ENCODE results near the gene ANKRD13A. TPM values are rescaled to one million over a fixed set of nuclear protein-coding genes. Genes with fewer than 3 reads are reported as not detected.
"Not testable (repeated sequence)": the region's sequence is repeated elsewhere in the genome, so short reads cannot be mapped to it uniquely, and the experiment has no call there.

ANKRD13A gene
- total RNA-seq, 1 donor from 2014 or later, result 53.3 TPM

GRCh38 chr12:110067531-110067930, 68.3 kb downstream of the ANKRD13A start:
- Mint-ChIP-seq H3K4me3 (ENCODE audit: low read depth) (no peak overlapping the region), H3K27me3 (ENCODE audit: low read depth) (no peaks in the 10 kb centered on the region), H3K27ac (no peak overlapping the region), H3K4me1 (ENCODE audit: low read depth) (peaks cover 38% of the 10 kb centered on the region), H3K9me3 (no peaks in the 10 kb centered on the region), H3K36me3 (ENCODE audit: low read depth) (peaks cover 52% of the 10 kb centered on the region)
- intact Hi-C loops (cut with micrococcal nuclease), result loop anchor here (10.0 kb wide), 1 partner anchor 507 kb away; no protein-coding TSS in a partner anchor
- DNase-seq (ENCODE audit: low spot score), result no peak

- intact Hi-C loops (cut with micrococcal nuclease), result loop anchor here (10.0 kb wide), 1 partner anchor 507 kb away; no protein-coding TSS in a partner anchor
- not testable (repeated sequence) for H3K4me3 Mint-ChIP-seq (ENCODE audit: low read depth); H3K27me3 Mint-ChIP-seq (ENCODE audit: low read depth); H3K9me3 Mint-ChIP-seq; DNase-seq (ENCODE audit: low spot score)
- Mint-ChIP-seq H3K36me3 (ENCODE audit: low read depth) (peaks cover 55% of the 10 kb centered on the region), H3K4me1 (ENCODE audit: low read depth) (peaks cover 40% of the 10 kb centered on the region), H3K27ac (peak overlapping the region; percentile 20)
These were observed 68.9 kb downstream of the ANKRD13A start for GRCh38 chr12:110068115-110068514.

DNA sequence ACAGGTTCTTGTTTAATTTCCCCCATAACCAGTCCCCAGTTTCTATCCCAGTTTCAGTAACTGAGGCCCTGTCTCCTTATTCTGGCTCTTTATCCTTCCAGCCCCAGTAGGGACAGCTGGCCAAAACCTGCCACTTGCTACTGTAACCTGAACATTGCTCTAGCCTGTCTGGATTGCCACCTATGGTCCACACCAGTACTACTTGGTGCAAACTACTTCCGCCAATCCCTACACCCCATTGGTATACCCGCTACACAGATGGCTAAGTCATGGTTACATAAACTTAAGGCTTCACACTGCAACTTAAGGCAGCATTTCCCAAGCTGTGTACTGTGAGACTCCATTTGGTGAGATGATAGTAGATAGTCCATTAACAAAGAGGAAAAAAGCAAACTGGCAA, 69.4 kb downstream of the ANKRD13A start:
- DNase-seq (ENCODE audit: low spot score), result no peak
- intact Hi-C loops (cut with micrococcal nuclease), result loop anchor here (10.0 kb wide), 1 partner anchor 506 kb away; no protein-coding TSS in a partner anchor
- Mint-ChIP-seq H3K36me3 (ENCODE audit: low read depth) (peaks cover 58% of the 10 kb centered on the region), H3K27ac (peak overlapping the region; percentile 20), H3K9me3 (no peaks in the 10 kb centered on the region), H3K4me1 (ENCODE audit: low read depth) (peaks cover 46% of the 10 kb centered on the region), H3K27me3 (ENCODE audit: low read depth) (no peaks in the 10 kb centered on the region), H3K4me3 (ENCODE audit: low read depth) (no peak overlapping the region)

DNA sequence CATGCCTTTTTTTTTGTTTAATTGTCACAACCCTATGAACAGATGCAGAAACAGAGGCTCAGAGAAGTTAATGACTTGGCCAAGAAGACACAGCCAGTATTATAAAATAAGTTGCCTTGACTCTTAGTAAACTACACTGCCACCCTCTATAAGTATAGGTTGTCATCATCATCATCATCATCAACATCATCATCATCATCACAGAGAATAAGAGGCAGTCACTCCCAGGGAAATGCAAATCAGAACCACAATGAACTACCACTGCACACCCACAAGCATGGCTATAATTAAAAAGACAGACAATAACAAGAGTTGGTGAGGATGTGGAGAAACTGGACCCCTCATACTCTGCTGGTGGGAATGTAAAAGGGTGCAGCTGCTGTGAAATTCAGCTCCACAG, 72.3 kb downstream of the ANKRD13A start:
- Mint-ChIP-seq H3K27ac (peak overlapping the region; percentile 99), H3K4me3 (ENCODE audit: low read depth) (peak overlapping the region; percentile 99), H3K36me3 (ENCODE audit: low read depth) (peaks cover 44% of the 10 kb centered on the region)

GRCh38 chr12:110071967-110072366, 72.7 kb downstream of the ANKRD13A start:
- peak overlapping the region; percentile 99 for H3K27ac Mint-ChIP-seq

More for the DNA sequence above, 72.3 kb downstream of the ANKRD13A start:
- peaks cover 50% of the 10 kb centered on the region for H3K4me1 Mint-ChIP-seq (ENCODE audit: low read depth)
- DNase-seq (ENCODE audit: low spot score), result no peak
- H3K9me3 Mint-ChIP-seq, result no peaks in the 10 kb centered on the region
- no peaks in the 10 kb centered on the region for H3K27me3 Mint-ChIP-seq (ENCODE audit: low read depth)
- intact Hi-C loops (cut with micrococcal nuclease), result loop anchor here (1.0 kb wide), 1 partner anchor 11 kb away; no protein-coding TSS in a partner anchor

GRCh38 chr12:110072636-110073035, 73.4 kb downstream of the ANKRD13A start:
- intact Hi-C loops (cut with micrococcal nuclease); DNase-seq (ENCODE audit: low spot score); H3K9me3 Mint-ChIP-seq; H3K27me3 Mint-ChIP-seq (ENCODE audit: low read depth): not testable (repeated sequence)
- peak overlapping the region; percentile 99 for H3K27ac Mint-ChIP-seq
- peaks cover 55% of the 10 kb centered on the region for H3K4me1 Mint-ChIP-seq (ENCODE audit: low read depth)
- H3K4me3 Mint-ChIP-seq (ENCODE audit: low read depth), result peak overlapping the region; percentile 99
- peaks cover 34% of the 10 kb centered on the region for H3K36me3 Mint-ChIP-seq (ENCODE audit: low read depth)

More at GRCh38 chr12:110071967-110072366, 72.7 kb downstream of the ANKRD13A start:
- Mint-ChIP-seq H3K4me3 (ENCODE audit: low read depth) (peak overlapping the region; percentile 99), H3K4me1 (ENCODE audit: low read depth) (peaks cover 52% of the 10 kb centered on the region), H3K9me3 (no peaks in the 10 kb centered on the region), H3K36me3 (ENCODE audit: low read depth) (peaks cover 39% of the 10 kb centered on the region), H3K27me3 (ENCODE audit: low read depth) (no peaks in the 10 kb centered on the region)
- intact Hi-C loops (cut with micrococcal nuclease), result loop anchor here (1.0 kb wide), 1 partner anchor 12 kb away; no protein-coding TSS in a partner anchor
- no peak for DNase-seq (ENCODE audit: low spot score)

- peaks cover 55% of the 10 kb centered on the region for H3K4me1 Mint-ChIP-seq (ENCODE audit: low read depth)
- H3K27me3 Mint-ChIP-seq (ENCODE audit: low read depth), result no peaks in the 10 kb centered on the region
- H3K27ac Mint-ChIP-seq, result peak overlapping the region; percentile 99
- H3K9me3 Mint-ChIP-seq, result no peaks in the 10 kb centered on the region
- peaks cover 28% of the 10 kb centered on the region for H3K36me3 Mint-ChIP-seq (ENCODE audit: low read depth)
- intact Hi-C loops (cut with micrococcal nuclease), result no loop called here
- peak overlapping the region; percentile 99 for H3K4me3 Mint-ChIP-seq (ENCODE audit: low read depth)
- peak; percentile 32 for DNase-seq (ENCODE audit: low spot score)
These were observed 74.0 kb downstream of the ANKRD13A start for GRCh38 chr12:110073049-110073831.

- H3K27me3 Mint-ChIP-seq (ENCODE audit: low read depth), result no peaks in the 10 kb centered on the region
- H3K27ac Mint-ChIP-seq, result peak overlapping the region; percentile 99
- no peak overlapping the region for H3K4me3 Mint-ChIP-seq (ENCODE audit: low read depth)
- H3K9me3 Mint-ChIP-seq, result no peaks in the 10 kb centered on the region
- peaks cover 52% of the 10 kb centered on the region for H3K4me1 Mint-ChIP-seq (ENCODE audit: low read depth)
- intact Hi-C loops (cut with micrococcal nuclease), result no loop called here
- peaks cover 22% of the 10 kb centered on the region for H3K36me3 Mint-ChIP-seq (ENCODE audit: low read depth)
- no peak for DNase-seq (ENCODE audit: low spot score)
These were observed 74.9 kb downstream of the ANKRD13A start for GRCh38 chr12:110074089-110074488.

- Mint-ChIP-seq H3K4me1 (ENCODE audit: low read depth) (peaks cover 54% of the 10 kb centered on the region), H3K9me3 (peaks cover 4% of the 10 kb centered on the region), H3K27ac (no peak overlapping the region), H3K27me3 (ENCODE audit: low read depth) (no peaks in the 10 kb centered on the region), H3K4me3 (ENCODE audit: low read depth) (no peak overlapping the region), H3K36me3 (ENCODE audit: low read depth) (peaks cover 25% of the 10 kb centered on the region)
- intact Hi-C loops (cut with micrococcal nuclease), result no loop called here
- no peak for DNase-seq (ENCODE audit: low spot score)
These were observed 76.7 kb downstream of the ANKRD13A start for GRCh38 chr12:110075880-110076279.

GRCh38 chr12:110077800-110078199, 78.6 kb downstream of the ANKRD13A start:
- Mint-ChIP-seq H3K4me3 (ENCODE audit: low read depth) (no peak overlapping the region), H3K4me1 (ENCODE audit: low read depth) (peaks cover 47% of the 10 kb centered on the region), H3K9me3 (peaks cover 4% of the 10 kb centered on the region), H3K27ac (peak overlapping the region; percentile 46), H3K27me3 (ENCODE audit: low read depth) (no peaks in the 10 kb centered on the region), H3K36me3 (ENCODE audit: low read depth) (peaks cover 13% of the 10 kb centered on the region)
- no peak for DNase-seq (ENCODE audit: low spot score)
- intact Hi-C loops (cut with micrococcal nuclease), result loop anchor here (2.0 kb wide), 1 partner anchor 29 kb away; the partner anchor contains the start of gene C12orf76

DNA sequence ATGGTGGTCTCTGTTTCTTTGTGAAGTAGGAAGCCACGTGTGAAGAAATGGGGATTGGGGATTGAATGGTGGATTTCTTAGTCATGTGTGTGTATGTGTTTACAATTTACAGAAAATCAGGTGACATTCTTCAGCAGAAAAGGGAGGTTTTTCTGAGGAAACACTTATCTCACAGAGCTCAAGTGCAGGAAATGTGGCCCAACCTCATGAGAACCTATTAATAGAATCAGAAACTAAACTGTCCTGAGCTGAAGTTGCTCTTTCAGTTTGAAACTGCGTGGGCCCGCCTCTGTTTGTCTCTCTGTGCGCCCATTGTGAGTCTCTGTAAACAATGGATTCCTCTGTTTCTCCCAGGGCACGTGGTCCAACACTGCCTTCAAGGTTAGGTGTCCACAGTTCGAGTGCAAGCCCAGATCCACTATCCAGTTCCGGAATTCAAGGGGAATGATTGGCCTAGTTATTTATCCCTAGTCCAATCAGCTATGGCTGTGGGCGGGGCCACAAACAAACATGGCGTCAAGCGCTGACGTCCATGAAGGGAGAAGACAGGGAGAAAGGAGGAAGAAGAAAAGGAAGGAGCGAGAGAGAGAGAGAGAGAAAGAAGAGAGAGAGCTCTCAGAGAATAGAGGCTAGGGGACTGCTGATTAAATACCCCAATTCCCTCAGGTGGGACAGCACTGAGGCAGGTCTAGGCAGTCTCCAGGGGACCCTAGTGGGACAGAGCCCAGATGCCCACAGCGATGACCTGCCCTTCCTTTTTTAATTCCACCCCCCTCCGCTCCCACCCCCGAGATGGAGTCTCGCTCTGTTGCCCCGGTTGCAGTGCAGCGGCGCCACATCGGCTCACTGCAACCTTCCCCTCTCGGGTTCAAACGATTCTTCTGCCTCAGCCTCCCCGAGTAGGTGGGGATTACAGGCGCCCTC, 80.5 kb downstream of the ANKRD13A start:
- DNase-seq (ENCODE audit: low spot score), result peak; percentile 77
- peaks cover 7% of the 10 kb centered on the region for H3K36me3 Mint-ChIP-seq (ENCODE audit: low read depth)
- no peaks in the 10 kb centered on the region for H3K27me3 Mint-ChIP-seq (ENCODE audit: low read depth)
- intact Hi-C loops (cut with micrococcal nuclease), result loop anchor here (1.0 to 2.0 kb wide), 4 partner anchors 19 to 39 kb away; partner anchors contain the start of gene C12orf76
- peak overlapping the region; percentile 95 for H3K27ac Mint-ChIP-seq
- H3K4me1 Mint-ChIP-seq (ENCODE audit: low read depth), result peaks cover 30% of the 10 kb centered on the region
- peak overlapping the region; percentile 57 for H3K4me3 Mint-ChIP-seq (ENCODE audit: low read depth)
- H3K9me3 Mint-ChIP-seq, result peaks cover 4% of the 10 kb centered on the region

- Mint-ChIP-seq H3K27ac (peak overlapping the region; percentile 84), H3K36me3 (ENCODE audit: low read depth) (peaks cover 7% of the 10 kb centered on the region), H3K9me3 (peaks cover 4% of the 10 kb centered on the region), H3K4me1 (ENCODE audit: low read depth) (peaks cover 27% of the 10 kb centered on the region), H3K27me3 (ENCODE audit: low read depth) (no peaks in the 10 kb centered on the region), H3K4me3 (ENCODE audit: low read depth) (no peak overlapping the region)
- no peak for DNase-seq (ENCODE audit: low spot score)
- intact Hi-C loops (cut with micrococcal nuclease), result no loop called here
These were observed 81.2 kb downstream of the ANKRD13A start for GRCh38 chr12:110080410-110080809.
